Colonic mucosa (tissue), 4 donors: ENCODE results near the gene RNF10. TPM values are rescaled to one million over a fixed set of nuclear protein-coding genes. Genes with fewer than 3 reads are reported as not detected.

Experiments used
- DNase-seq: peaks from one replicate; pipeline ENCODE4 v3.0.0-alpha.2; 2020
- H3K27ac ChIP-seq: fragments of 200-600 bp; one replicate; pipeline ENCODE4 v1.8.0; 2021
- H3K27me3 ChIP-seq: fragments of 200-600 bp; one replicate; pipeline ENCODE4 v1.8.0; 2021
- H3K36me3 ChIP-seq: fragments of 200-600 bp; one replicate; pipeline ENCODE4 v1.8.0; 2021
- H3K4me1 ChIP-seq: fragments of 200-600 bp; one replicate; pipeline ENCODE4 v1.8.0; 2021; ENCODE audit warnings: mild to moderate bottlenecking
- H3K4me3 ChIP-seq: fragments of 200-600 bp; one replicate; pipeline ENCODE4 v1.8.0; 2021
- H3K9ac ChIP-seq, 2 donors: one replicate each; pipeline ENCODE4 v1.7.0; 2013; ENCODE audit warnings: control low read depth in 2 of 2, low read depth in 2 of 2, low read length in 2 of 2
- H3K9me3 ChIP-seq: fragments of 200-600 bp; one replicate; pipeline ENCODE4 v1.8.0; 2021
- CTCF ChIP-seq: fragments of 200-600 bp; IDR thresholded peaks from one replicate; pipeline ENCODE4 v1.8.0; 2022; ENCODE audit warnings: antibody characterized with exemption, mild to moderate bottlenecking
- intact Hi-C: fragments of 100-400 bp; cut with DNase I; formaldehyde crosslinking; loops from one replicate; pipeline ENCODE4 v1.14.1; 2022
- total RNA-seq, 2 donors: library from RNA; stranded (reverse); fragmentation: NEBNext Ultra II Directional in 1 of 2; extraction: Animal tissue kit (Norgen Biotek cat#: 25700) in 1 of 2; gene quantifications; one replicate each; pipeline ENCODE4 v1.2.1, GENCODE V29; 2021
- donor health status: healthy.
- donor health status: DM: no; HTN: no; CAD: no.
- donor health status: DM: no; HTN: no; CAD: no.

The RNF10 gene
- total RNA-seq, 2 donors from 2014 or later: 199 to 226 TPM

- Histone ChIP-seq H3K27me3 (no peaks in the 10 kb centered on the region), H3K27ac (no peak overlapping the region), H3K9ac (no peak overlapping the region), H3K4me1 (peaks cover 11% of the 10 kb centered on the region), H3K36me3 (no peaks in the 10 kb centered on the region), H3K9me3 (no peaks in the 10 kb centered on the region), H3K4me3 (no peak overlapping the region)
- intact Hi-C loops: no loop called here
- TF ChIP-seq CTCF: no peak
- DNase-seq: no peak
Measured at GRCh38 chr12:120532701-120533238, 1.4 kb upstream of the RNF10 start.

- Histone ChIP-seq H3K27me3 (no peaks in the 10 kb centered on the region), H3K27ac (peak overlapping the region; percentile 92), H3K36me3 (no peaks in the 10 kb centered on the region), H3K4me1 (peaks cover 31% of the 10 kb centered on the region), H3K9ac (peak overlapping the region; percentile 98 to 99), H3K4me3 (peak overlapping the region; percentile 77), H3K9me3 (no peaks in the 10 kb centered on the region)
- peak; percentile 46 for DNase-seq
- intact Hi-C loops: no loop called here
- no peak for TF ChIP-seq CTCF
Measured at GRCh38 chr12:120534703-120535655, 823 bp downstream of the RNF10 start.

GRCh38 chr12:120536064-120536791 lies 2.1 kb downstream of the RNF10 start:
- no peaks in the 10 kb centered on the region for H3K36me3 ChIP-seq
- peak overlapping the region; percentile 92 for H3K27ac ChIP-seq
- H3K9ac ChIP-seq: peak overlapping the region in 1 of 2 donors; percentile 98
- H3K27me3 ChIP-seq: no peaks in the 10 kb centered on the region
- intact Hi-C loops: no loop called here
- DNase-seq: peak; percentile 61
- no peak for TF ChIP-seq CTCF
- H3K9me3 ChIP-seq: no peaks in the 10 kb centered on the region
- peak overlapping the region; percentile 77 for H3K4me3 ChIP-seq
- peaks cover 35% of the 10 kb centered on the region for H3K4me1 ChIP-seq

- intact Hi-C loops: no loop called here
- H3K27ac ChIP-seq: peak overlapping the region; percentile 63
- no peaks in the 10 kb centered on the region for H3K9me3 ChIP-seq
- H3K4me3 ChIP-seq: peak overlapping the region; percentile 77
- DNase-seq: no peak
- no peaks in the 10 kb centered on the region for H3K36me3 ChIP-seq
- no peak for TF ChIP-seq CTCF
- no peaks in the 10 kb centered on the region for H3K27me3 ChIP-seq
- peak overlapping the region in 1 of 2 donors; percentile 98 for H3K9ac ChIP-seq
- peaks cover 35% of the 10 kb centered on the region for H3K4me1 ChIP-seq
Measured at GRCh38 chr12:120537856-120538220, 3.7 kb downstream of the RNF10 start.
